HepG2 (cell line): ENCODE results near the gene NDUFS6. TPM values are rescaled to one million over a fixed set of nuclear protein-coding genes. Genes with fewer than 3 reads are reported as not detected.
A peak's percentile ranks its signal among the peaks of the same experiment; 100 is the strongest.

Source experiments
- ATAC-seq: fragments of 200-7000 bp; cut with Tn5 transposase; 3 replicates; pipeline ENCODE4 v1.9.1; 2020; ENCODE audit warnings: mild to moderate bottlenecking, moderate library complexity
- BruUV-seq: library from RNA; stranded (reverse); fragments of 400-500 nt; replicated peaks from 2 replicates; lab custom pipeline; 2021; lab: Mats Ljungman, UMichigan
- CTCF ChIA-PET: fragments of 300-600 bp; formaldehyde crosslinking; extraction: SDS; loops from one replicate; lab custom pipeline; 2021; ENCODE audit warnings: low total read pairs, inconsistent platforms, low intra/inter-chr PET ratio; lab: Yijun Ruan, JAX
- POLR2A ChIA-PET: fragments of 350-600 bp; sonication (Branson Sonifier 250); formaldehyde crosslinking; loops from one replicate; lab custom pipeline; 2020; ENCODE audit warnings: antibody characterized with exemption, inconsistent platforms; lab: Yijun Ruan, JAX
- DNase-seq: peaks from one replicate; pipeline ENCODE4 v3.0.0-alpha.2; 2015; ENCODE audit warnings: low spot score
- FAIRE-seq: peaks from 3 replicates; lab custom pipeline; 2011; peaks lifted over from hg19 to GRCh38; lab: Jason Lieb, UNC
- H2AFZ ChIP-seq: one replicate; pipeline ENCODE4 v1.6.1; 2011; ENCODE audit warnings: low read length, inconsistent platforms
- H3K27ac ChIP-seq: fragments of 300-600 bp; 3 replicates; pipeline ENCODE4 v1.8.0; 2011; ENCODE audit warnings: mixed run types, mild to moderate bottlenecking, mixed read lengths, low read length, inconsistent platforms; ENCODE audit not compliant: insufficient read depth; ENCODE audit errors: extremely low read length
- H3K27me3 ChIP-seq, 2 experiments: fragments of 200-600 bp in 1 of 2; 2 replicates in 1 of 2; 3 replicates in 1 of 2; pipeline versions ENCODE4 v1.6.0 to v1.8.0; 2011; ENCODE audit warnings: low read length in 2 of 2, mild to moderate bottlenecking in 2 of 2, moderate library complexity in 2 of 2, inconsistent platforms in 1 of 2; ENCODE audit not compliant: insufficient read depth in 2 of 2, control insufficient read depth in 1 of 2
- H3K36me3 ChIP-seq, 2 experiments: fragments of 200-600 bp in 1 of 2; replicated peaks in 1 of 2; 2 replicates in 1 of 2; 3 replicates in 1 of 2; pipeline versions ENCODE4 v1.5.1 to v1.8.0; 2011; ENCODE audit warnings: low read length in 2 of 2, inconsistent platforms in 1 of 2; ENCODE audit not compliant: insufficient read depth in 2 of 2, control insufficient read depth in 1 of 2
- H3K4me1 ChIP-seq: 2 replicates; pipeline ENCODE4 v1.5.1; 2012; ENCODE audit warnings: low read length, inconsistent platforms; ENCODE audit not compliant: insufficient read depth
- H3K4me2 ChIP-seq: 2 replicates; pipeline ENCODE4 v1.6.0; 2011; ENCODE audit warnings: low read depth, low read length, inconsistent platforms
- H3K4me3 ChIP-seq, 3 experiments: fragments of 200-600 bp in 1 of 3; sonication (generic), shearing (Covaris generic) in 1 of 3; replicated peaks in 1 of 3; 2 replicates each; pipeline ENCODE4 v1.5.1; 2011 to 2016; ENCODE audit warnings: low read length in 3 of 3, inconsistent platforms in 2 of 3, low read depth in 2 of 3, mild to moderate bottlenecking in 2 of 3, control low read depth in 1 of 3, mixed read lengths in 1 of 3; ENCODE audit not compliant: insufficient read depth in 1 of 3
- H3K79me2 ChIP-seq: one replicate; pipeline ENCODE4 v1.6.1; 2011; ENCODE audit warnings: low read length, inconsistent platforms; ENCODE audit not compliant: insufficient read depth
- H3K9ac ChIP-seq: 2 replicates; pipeline ENCODE4 v1.6.0; 2011; ENCODE audit warnings: mild to moderate bottlenecking, low read depth, low read length, inconsistent platforms; ENCODE audit not compliant: insufficient read depth
- H3K9me3 ChIP-seq: 2 replicates; pipeline ENCODE4 v1.5.1; 2012; ENCODE audit warnings: mild to moderate bottlenecking, low read length
- H4K20me1 ChIP-seq: 2 replicates; pipeline ENCODE4 v1.6.0; 2011; ENCODE audit warnings: inconsistent platforms, mild to moderate bottlenecking, low read length, moderate library complexity; ENCODE audit not compliant: insufficient read depth
- DNMT1 ChIP-seq: sonication (generic); formaldehyde crosslinking; IDR thresholded peaks from 2 replicates; pipeline ENCODE4 v1.5.1; 2020; ENCODE audit warnings: mild to moderate bottlenecking, missing genetic modification reagents
- FOXP1 ChIP-seq, 2 experiments: fragments of 450-650 bp in 1 of 2; IDR thresholded peaks; 2 replicates each; pipeline ENCODE4 v1.6.1; 2017 to 2018; ENCODE audit warnings: antibody characterized with exemption in 1 of 2
- HMG20A ChIP-seq: IDR thresholded peaks from 2 replicates; pipeline ENCODE4 v1.6.1; 2016; ENCODE audit warnings: borderline replicate concordance
- HMGA1 ChIP-seq: sonication (generic); formaldehyde crosslinking; conservative IDR thresholded peaks from 2 replicates; pipeline ENCODE4 v1.4.0; 2020; ENCODE audit warnings: missing genetic modification reagents
- HNF4A ChIP-seq: sonication (generic); formaldehyde crosslinking; IDR thresholded peaks from 2 replicates; pipeline ENCODE4 v1.4.0; 2020; ENCODE audit warnings: missing genetic modification reagents
- MXI1 ChIP-seq: IDR thresholded peaks from 3 replicates; pipeline ENCODE4 v1.6.1; 2012; ENCODE audit warnings: low read depth, low read length, inconsistent platforms, borderline replicate concordance
- NFE2 ChIP-seq: sonication (generic); formaldehyde crosslinking; IDR thresholded peaks from 2 replicates; pipeline ENCODE4 v1.4.0; 2020; ENCODE audit warnings: missing genetic modification reagents
- NFIC ChIP-seq: IDR thresholded peaks from 2 replicates; pipeline ENCODE4 v1.6.1; 2012; ENCODE audit warnings: mild to moderate bottlenecking, low read length, inconsistent platforms
- SNAPC5 ChIP-seq: sonication (generic); formaldehyde crosslinking; IDR thresholded peaks from 2 replicates; pipeline ENCODE4 v1.8.1; 2023; ENCODE audit warnings: mild to moderate bottlenecking, missing genetic modification reagents, borderline replicate concordance
- THYN1 ChIP-seq: sonication (generic); formaldehyde crosslinking; IDR thresholded peaks from 2 replicates; pipeline ENCODE4 v1.8.1; 2023; ENCODE audit warnings: low read depth, mild to moderate bottlenecking, moderate library complexity, missing genetic modification reagents, borderline replicate concordance
- USF2 ChIP-seq, 2 experiments: sonication (generic) in 1 of 2; formaldehyde crosslinking in 1 of 2; IDR thresholded peaks; 2 replicates each; pipeline versions ENCODE4 v1.5.1 to v1.6.1; 2011 to 2020; ENCODE audit warnings: borderline replicate concordance in 1 of 2, low read depth in 1 of 2, low read length in 1 of 2, mild to moderate bottlenecking in 1 of 2, missing genetic modification reagents in 1 of 2, moderate library complexity in 1 of 2
- WGBS: methylation state at CpG from one replicate; pipeline ENCODE4 v1.1.6; 2017; ENCODE audit warnings: low lambda C conversion rate; 5-methylcytosine and 5-hydroxymethylcytosine counted together
- in situ Hi-C: cut with HindIII; loops from 2 replicates; pipeline ENCODE4 v1.10.0; 2017; ENCODE audit warnings: low pct_unique_long_range_greater_than_20kb; ENCODE audit not compliant: extremely low pct_ligation_motif_present
- intact Hi-C: fragments of 100-400 bp; cut with micrococcal nuclease; formaldehyde crosslinking; loops from one replicate; pipeline ENCODE4 v1.10.0; 2022; ENCODE audit not compliant: unreplicated experiment
- polyA plus RNA-seq, 8 experiments: library from polyadenylated mRNA; depleted of rRNA in 3 of 8; stranded (reverse) in 7 of 8; unstranded in 1 of 8; fragments of >200 nt; fragmentation: Illumina TruSeq in 4 of 8; extraction: Trizol in 4 of 8; gene quantifications; 2 replicates each; pipeline versions ENCODE4 v1.2.1 to v1.2.3, GENCODE V29; 2011 to 2016; ENCODE audit warnings: low read depth in 4 of 8, missing spikeins in 1 of 8, mixed read lengths in 1 of 8; ENCODE audit not compliant: insufficient read depth in 1 of 8
- total RNA-seq, 5 experiments: library from RNA; depleted of rRNA; stranded (reverse); fragments of >200 nt; fragmentation: Illumina TruSeq; extraction: Trizol; gene quantifications; 2 replicates each; pipeline ENCODE4 v1.2.3, GENCODE V29; 2016; ENCODE audit warnings: low read depth in 1 of 5
- TF ChIP-seq, protein P1 (sequence below): sonication (generic); formaldehyde crosslinking; IDR thresholded peaks from 2 replicates; pipeline ENCODE4 v1.4.0; 2020; ENCODE audit warnings: missing genetic modification reagents, mild to moderate bottlenecking, borderline replicate concordance

The NDUFS6 gene
- total and polyA plus RNA-seq, 2 of the 13 experiments (the other 11 are each of a cell fraction or from before 2014, with no cell fraction given) = 23.7 to 50.4 TPM

- peak; percentile 76 for ATAC-seq
- no peak overlapping the region for H2AFZ ChIP-seq
- no peak for FAIRE-seq
- H3K9ac ChIP-seq = no peak overlapping the region
- intact Hi-C loops = no loop called here
- in situ Hi-C loops = no loop called here
- no peak overlapping the region for H3K4me3 ChIP-seq
- BruUV-seq = no TSS peak
- peaks cover 8 to 38% of the 10 kb centered on the region in 2 experiments for H3K36me3 ChIP-seq
- WGBS = 84% methylated on average over 12 of the region's 12 CpGs
- no peak overlapping the region; the same call in 1 of the 2 replicates for H3K4me2 ChIP-seq
- ChIA-PET CTCF (no interaction called here), POLR2A (no interaction called here)
- H3K27ac ChIP-seq = no peak overlapping the region
- no peak for DNase-seq
- no peaks in the 10 kb centered on the region for H3K9me3 ChIP-seq
- H3K27me3 ChIP-seq = no peaks in the 10 kb centered on the region
- H3K4me1 ChIP-seq = peaks cover 10% of the 10 kb centered on the region
- peak; percentile 55 for TF ChIP-seq HNF4A (CRISPR knock-in tag)
- TF ChIP-seq THYN1 = no peak
- no peak for TF ChIP-seq MXI1
- TF ChIP-seq FOXP1 (IDR thresholded peaks at IDR 0.05) = no peak
- TF ChIP-seq FOXP1 (CRISPR knock-in tag; IDR thresholded peaks at IDR 0.05) = 0 out of 2 replicates have a peak, but pooled peaks have one; percentile 23
- TF ChIP-seq DNMT1 (CRISPR knock-in tag) = no peak
- H3K79me2 ChIP-seq = no peaks in the 10 kb centered on the region
- no peaks in the 10 kb centered on the region for H4K20me1 ChIP-seq
These were observed 22.3 kb downstream of the NDUFS6 start for GRCh38 chr5:1823381-1824034.

DNA sequence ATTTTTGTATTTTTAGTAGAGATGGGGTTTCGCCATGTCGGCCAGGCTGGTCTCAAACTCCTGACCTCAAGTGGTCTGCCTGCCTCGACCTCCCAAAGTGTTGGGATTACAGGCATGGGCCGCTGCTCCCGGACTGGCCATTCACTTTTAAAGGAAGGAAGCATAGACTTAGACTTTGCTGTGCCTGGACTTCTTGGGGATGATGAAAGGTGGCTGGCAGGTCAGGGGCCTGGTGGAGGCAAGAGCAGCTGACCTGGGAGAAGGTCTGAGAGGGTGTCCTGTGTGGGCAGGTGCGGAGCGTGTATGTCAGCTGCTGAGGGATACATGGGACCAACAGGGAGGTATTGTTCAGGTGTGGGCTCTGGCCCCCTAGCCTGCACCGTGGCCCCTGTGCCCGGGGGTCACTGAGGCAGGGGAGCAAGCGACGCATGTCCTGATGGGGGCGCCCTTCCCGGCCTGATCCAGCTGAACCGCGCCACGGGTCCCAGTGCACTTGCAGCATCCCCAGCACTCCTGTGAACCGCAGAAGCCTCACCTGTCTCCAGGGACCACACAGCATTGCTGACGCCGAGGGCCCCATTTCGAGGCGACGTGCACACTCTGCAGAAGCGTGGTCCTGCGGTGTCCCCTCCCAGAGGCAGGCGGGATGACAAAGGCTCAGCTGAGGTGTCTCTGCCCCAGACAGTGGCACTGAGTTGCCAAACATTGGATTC, 23.1 kb downstream of the NDUFS6 start:
- Histone ChIP-seq H3K9ac (no peak overlapping the region), H3K4me2 (no peak overlapping the region), H2AFZ (no peak overlapping the region), H4K20me1 (no peaks in the 10 kb centered on the region), H3K79me2 (no peaks in the 10 kb centered on the region), H3K4me1 (peaks cover 10% of the 10 kb centered on the region), H3K36me3 (peaks cover 8 to 37% of the 10 kb centered on the region in 2 experiments), H3K4me3 (no peak overlapping the region), H3K9me3 (no peaks in the 10 kb centered on the region), H3K27ac (no peak overlapping the region), H3K27me3 (no peaks in the 10 kb centered on the region)
- ATAC-seq = no peak
- intact Hi-C loops = no loop called here
- no peak for FAIRE-seq
- in situ Hi-C loops = no loop called here
- ChIA-PET CTCF (no interaction called here), POLR2A (no interaction called here)
- 94% methylated on average over 17 of the region's 25 CpGs for WGBS
- BruUV-seq = no TSS peak
- no peak for DNase-seq
- TF ChIP-seq HMGA1 (CRISPR knock-in tag) = no peak
- TF ChIP-seq NFE2 (CRISPR knock-in tag) = no peak
- no peak for TF ChIP-seq SNAPC5 (CRISPR knock-in tag)
- TF ChIP-seq, protein P1, sequence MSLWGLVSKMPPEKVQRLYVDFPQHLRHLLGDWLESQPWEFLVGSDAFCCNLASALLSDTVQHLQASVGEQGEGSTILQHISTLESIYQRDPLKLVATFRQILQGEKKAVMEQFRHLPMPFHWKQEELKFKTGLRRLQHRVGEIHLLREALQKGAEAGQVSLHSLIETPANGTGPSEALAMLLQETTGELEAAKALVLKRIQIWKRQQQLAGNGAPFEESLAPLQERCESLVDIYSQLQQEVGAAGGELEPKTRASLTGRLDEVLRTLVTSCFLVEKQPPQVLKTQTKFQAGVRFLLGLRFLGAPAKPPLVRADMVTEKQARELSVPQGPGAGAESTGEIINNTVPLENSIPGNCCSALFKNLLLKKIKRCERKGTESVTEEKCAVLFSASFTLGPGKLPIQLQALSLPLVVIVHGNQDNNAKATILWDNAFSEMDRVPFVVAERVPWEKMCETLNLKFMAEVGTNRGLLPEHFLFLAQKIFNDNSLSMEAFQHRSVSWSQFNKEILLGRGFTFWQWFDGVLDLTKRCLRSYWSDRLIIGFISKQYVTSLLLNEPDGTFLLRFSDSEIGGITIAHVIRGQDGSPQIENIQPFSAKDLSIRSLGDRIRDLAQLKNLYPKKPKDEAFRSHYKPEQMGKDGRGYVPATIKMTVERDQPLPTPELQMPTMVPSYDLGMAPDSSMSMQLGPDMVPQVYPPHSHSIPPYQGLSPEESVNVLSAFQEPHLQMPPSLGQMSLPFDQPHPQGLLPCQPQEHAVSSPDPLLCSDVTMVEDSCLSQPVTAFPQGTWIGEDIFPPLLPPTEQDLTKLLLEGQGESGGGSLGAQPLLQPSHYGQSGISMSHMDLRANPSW (CRISPR knock-in tag) = no peak
- no peak for TF ChIP-seq NFIC
- no peak for TF ChIP-seq USF2 (IDR thresholded peaks at IDR 0.05; ENCODE audit: low read depth, low read length)
- TF ChIP-seq USF2 (CRISPR knock-in tag; IDR thresholded peaks at IDR 0.05; ENCODE audit: borderline replicate concordance) = no peak
- no peak for TF ChIP-seq HMG20A
